Esophagus (tissue), 2 donors: ENCODE data around the gene FUT3. TPM values are rescaled to one million over a fixed set of nuclear protein-coding genes. Genes with fewer than 3 reads are reported as not detected.
A peak's percentile ranks its signal among the peaks of the same experiment; 100 is the strongest.

Experiments used
- H3K27ac ChIP-seq, 2 donors: one replicate each; pipeline ENCODE4 v1.5.1; 2013; ENCODE audit warnings: low read depth in 2 of 2, mild to moderate bottlenecking in 2 of 2, inconsistent platforms in 1 of 2, low read length in 1 of 2, moderate library complexity in 1 of 2
- H3K27me3 ChIP-seq, 2 donors: one replicate each; pipeline ENCODE4 v1.6.1; 2013; ENCODE audit warnings: low read length in 2 of 2, control low read depth in 1 of 2, mild to moderate bottlenecking in 1 of 2; ENCODE audit not compliant: insufficient read depth in 2 of 2, control insufficient read depth in 1 of 2
- H3K36me3 ChIP-seq, 2 donors: one replicate each; pipeline ENCODE4 v1.6.1; 2013; ENCODE audit warnings: low read length in 1 of 2; ENCODE audit not compliant: control insufficient read depth in 2 of 2, insufficient read depth in 2 of 2
- H3K4me1 ChIP-seq, 2 donors: one replicate each; pipeline ENCODE4 v1.6.1; 2013; ENCODE audit warnings: low read length in 1 of 2; ENCODE audit not compliant: control insufficient read depth in 2 of 2, insufficient read depth in 2 of 2
- H3K4me3 ChIP-seq, 2 donors: one replicate each; pipeline ENCODE4 v1.5.1; 2013; ENCODE audit warnings: low read length in 2 of 2, mild to moderate bottlenecking in 2 of 2, low read depth in 1 of 2, moderate library complexity in 1 of 2
- H3K9me3 ChIP-seq, 2 donors: one replicate each; pipeline ENCODE4 v1.6.1; 2013; ENCODE audit warnings: mild to moderate bottlenecking in 2 of 2, low read depth in 1 of 2, low read length in 1 of 2, moderate library complexity in 1 of 2; ENCODE audit not compliant: control insufficient read depth in 2 of 2, insufficient read depth in 1 of 2
- WGBS, 2 donors: extraction: QIAGEN DNeasy Blood & Tissue Kit; methylation state at CpG; one replicate each; pipeline ENCODE4 v1.1.7; 2013; 5-methylcytosine and 5-hydroxymethylcytosine counted together
- polyA plus RNA-seq, 2 donors: library from polyadenylated mRNA; stranded (reverse); fragments of 200-250 nt; gene quantifications; one replicate each; pipeline ENCODE4 v1.2.3, GENCODE V29; 2013
- donor health status: healthy with polysubstance abuse.
- donor health status: Bipolar disorder and iron deficiency.

The FUT3 gene
- 100 to 1,000 TPM; 121 to 183 TPM for polyA plus RNA-seq

- WGBS, 2 donors: 50 to 53% methylated on average over 9 to 10 of the region's 10 CpGs
- H3K36me3 ChIP-seq: peaks cover 0 to 2% of the 10 kb centered on the region in 2 donors
- H3K4me3 ChIP-seq: peak within 1 kb of the TSS; percentile 41 to 55
- H3K27ac ChIP-seq: peak within 1 kb of the TSS; percentile 89 to 99
- H3K9me3 ChIP-seq: no peaks in the 10 kb centered on the region
- no peaks in the 10 kb centered on the region for H3K27me3 ChIP-seq
- peaks cover 0 to 3% of the 10 kb centered on the region in 2 donors for H3K4me1 ChIP-seq
Measured at GRCh38 chr19:5851302-5851701, at the start of gene FUT3. Gene FUT3, minus strand, starts transcription at chr19:5851449.

- Histone ChIP-seq H3K27me3 (no peaks in the 10 kb centered on the region), H3K9me3 (no peaks in the 10 kb centered on the region), H3K27ac (no peak overlapping the region), H3K4me3 (no peak overlapping the region), H3K36me3 (peaks cover 2 to 15% of the 10 kb centered on the region in 2 donors), H3K4me1 (peaks cover 0 to 10% of the 10 kb centered on the region in 2 donors)
- WGBS, 2 donors: 88 to 90% methylated on average over 8 of the region's 8 CpGs
Measured at GRCh38 chr19:5900976-5901375, 49.7 kb upstream of the FUT3 start.

DNA sequence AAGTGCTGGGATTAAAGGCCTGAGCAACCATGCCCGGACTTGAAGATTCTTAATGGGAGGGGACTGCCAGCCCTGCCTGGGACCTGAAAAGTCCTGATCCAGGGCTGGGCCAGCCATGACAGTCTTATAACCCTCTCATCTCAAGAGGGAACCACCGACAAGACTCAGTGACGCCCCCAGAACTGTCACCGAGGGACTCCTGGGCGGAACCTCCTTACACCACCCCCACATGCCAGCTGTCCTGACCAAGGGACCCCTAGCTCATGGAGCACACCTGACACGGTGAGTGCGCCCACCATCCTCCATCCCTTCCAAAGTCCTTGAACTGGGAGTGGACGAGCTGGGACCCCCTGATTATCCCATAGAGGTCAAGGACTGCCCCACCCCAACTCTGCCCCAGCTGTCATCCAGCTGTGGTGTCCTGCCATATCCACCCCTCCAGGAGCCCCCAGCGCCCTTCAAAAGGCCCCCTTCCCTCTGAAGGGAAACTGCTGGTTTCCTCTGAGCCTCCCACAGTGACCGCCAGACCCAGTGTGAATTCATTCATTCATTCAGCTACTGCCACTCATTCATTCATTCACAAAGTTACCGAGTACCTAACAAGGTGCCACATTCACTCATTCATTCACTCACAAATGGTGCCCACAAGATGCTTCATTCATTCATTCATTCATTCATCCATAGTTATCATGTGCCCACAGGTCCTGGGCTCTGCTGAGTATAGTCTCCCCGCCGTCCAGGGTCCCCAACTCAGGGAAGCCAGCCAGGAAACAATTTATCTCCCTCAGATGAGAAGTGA lies 48.7 kb upstream of the FUT3 start:
- Histone ChIP-seq H3K4me1 (peaks cover 0 to 20% of the 10 kb centered on the region in 2 donors), H3K27ac (no peak overlapping the region), H3K9me3 (peaks cover 0 to 4% of the 10 kb centered on the region in 2 donors), H3K4me3 (no peak overlapping the region), H3K36me3 (peaks cover 5 to 24% of the 10 kb centered on the region in 2 donors), H3K27me3 (no peaks in the 10 kb centered on the region)
- WGBS, 2 donors: 83 to 91% methylated on average over 13 of the region's 13 CpGs

DNA sequence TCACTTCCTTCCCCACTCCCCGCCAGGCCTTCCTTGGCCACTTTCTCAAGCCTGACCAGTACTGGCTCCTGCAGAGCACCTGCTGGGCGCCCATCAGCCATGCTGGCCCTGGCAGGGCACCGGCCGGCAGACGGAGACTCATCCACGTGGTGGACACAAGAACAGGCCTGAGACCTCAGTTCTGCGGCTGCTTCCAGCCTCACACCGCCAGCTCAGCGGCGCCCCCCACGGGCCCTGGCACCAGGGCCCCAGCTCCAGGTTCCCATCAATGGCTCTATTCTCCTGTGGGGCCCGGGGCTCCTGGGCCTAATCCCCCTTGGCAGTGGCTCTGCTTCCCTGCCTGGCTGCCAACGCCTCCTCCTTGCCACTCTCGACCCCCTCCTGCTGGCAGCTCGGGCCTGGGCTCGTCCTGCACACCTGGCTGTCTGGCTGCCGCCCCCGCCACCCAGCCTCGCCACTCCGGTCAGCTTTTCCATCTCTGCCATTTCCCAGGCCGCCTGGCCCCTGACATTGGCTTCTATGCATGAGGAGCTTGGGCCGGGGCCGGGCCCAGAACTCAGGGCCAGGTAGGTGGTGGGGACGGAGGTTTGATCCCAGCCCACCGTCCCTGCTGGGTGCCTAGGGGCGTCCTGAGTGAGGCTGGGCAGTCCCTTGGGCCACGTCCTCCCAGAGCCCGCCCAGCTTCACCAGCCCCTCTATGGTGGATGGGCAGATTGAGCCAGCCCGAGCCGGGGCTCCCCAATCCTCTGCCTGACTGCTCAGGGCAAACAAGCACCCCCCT lies 46.1 kb upstream of the FUT3 start:
- Histone ChIP-seq H3K9me3 (peaks cover 0 to 4% of the 10 kb centered on the region in 2 donors), H3K4me3 (no peak overlapping the region), H3K4me1 (peaks cover 4 to 29% of the 10 kb centered on the region in 2 donors), H3K36me3 (peaks cover 5 to 30% of the 10 kb centered on the region in 2 donors), H3K27me3 (no peaks in the 10 kb centered on the region), H3K27ac (no peak overlapping the region)
- 73 to 78% methylated on average over 26 to 30 of the region's 30 CpGs for WGBS, 2 donors

DNA sequence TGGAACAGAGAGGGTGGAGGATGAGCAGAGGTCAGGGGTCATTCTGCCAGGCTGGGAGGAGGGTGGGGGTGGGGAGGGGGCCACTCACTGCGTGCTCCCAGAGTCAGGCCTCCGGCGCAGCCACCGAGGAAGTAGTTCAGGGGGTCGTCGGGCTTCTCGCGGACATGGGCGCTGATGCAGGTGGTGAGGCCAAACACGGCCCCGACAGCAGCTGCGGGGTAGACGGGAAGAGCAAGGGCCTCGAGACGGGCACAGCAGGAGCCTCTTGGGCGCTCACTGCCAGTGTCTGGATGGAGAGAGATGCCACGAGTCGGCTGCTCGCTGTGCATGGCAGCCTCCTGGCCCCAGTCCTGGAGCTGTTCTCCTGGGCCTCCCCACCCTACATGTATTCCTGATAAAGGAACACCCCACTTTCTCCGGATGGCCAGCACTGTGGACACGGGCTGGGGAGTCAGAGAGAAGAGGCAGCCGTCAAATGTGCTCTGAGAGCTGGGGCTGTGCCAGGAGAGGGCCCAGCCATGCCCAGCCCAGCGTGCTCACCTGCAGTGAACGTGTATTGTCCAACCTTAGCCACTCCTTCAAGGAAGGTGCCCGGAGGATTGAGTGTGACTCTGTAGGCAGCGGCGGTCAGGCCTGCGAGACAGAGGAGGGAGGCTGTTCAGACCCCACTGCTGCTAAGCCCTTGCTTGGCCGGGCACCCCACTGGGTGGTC lies 45.3 kb upstream of the FUT3 start:
- no peak overlapping the region for H3K27ac ChIP-seq
- H3K36me3 ChIP-seq: peaks cover 5 to 30% of the 10 kb centered on the region in 2 donors
- peaks cover 4 to 31% of the 10 kb centered on the region in 2 donors for H3K4me1 ChIP-seq
- H3K9me3 ChIP-seq: peaks cover 0 to 4% of the 10 kb centered on the region in 2 donors
- WGBS, 2 donors: 85% methylated on average over 24 to 29 of the region's 29 CpGs
- no peaks in the 10 kb centered on the region for H3K27me3 ChIP-seq
- no peak overlapping the region for H3K4me3 ChIP-seq

GRCh38 chr19:5895890-5896289 lies 44.6 kb upstream of the FUT3 start:
- H3K27me3 ChIP-seq: no peaks in the 10 kb centered on the region
- H3K36me3 ChIP-seq: peaks cover 5 to 27% of the 10 kb centered on the region in 2 donors
- 85 to 87% methylated on average over 8 of the region's 8 CpGs for WGBS, 2 donors
- H3K4me3 ChIP-seq: no peak overlapping the region
- H3K4me1 ChIP-seq: peaks cover 4 to 31% of the 10 kb centered on the region in 2 donors
- peaks cover 0 to 4% of the 10 kb centered on the region in 2 donors for H3K9me3 ChIP-seq
- peak overlapping the region in 1 of 2 donors; percentile 16 for H3K27ac ChIP-seq

- WGBS, 2 donors: 56 to 73% methylated on average over 15 of the region's 15 CpGs
- Histone ChIP-seq H3K27ac (peak overlapping the region in 1 of 2 donors; percentile 16), H3K4me1 (peaks cover 4 to 31% of the 10 kb centered on the region in 2 donors), H3K36me3 (peaks cover 5 to 27% of the 10 kb centered on the region in 2 donors), H3K4me3 (no peak overlapping the region), H3K9me3 (peaks cover 0 to 4% of the 10 kb centered on the region in 2 donors), H3K27me3 (no peaks in the 10 kb centered on the region)
Measured at GRCh38 chr19:5895409-5895808, 44.2 kb upstream of the FUT3 start.

- H3K36me3 ChIP-seq: peaks cover 5 to 25% of the 10 kb centered on the region in 2 donors
- no peaks in the 10 kb centered on the region for H3K27me3 ChIP-seq
- peak overlapping the region in 1 of 2 donors; percentile 28 for H3K27ac ChIP-seq
- H3K9me3 ChIP-seq: peaks cover 0 to 4% of the 10 kb centered on the region in 2 donors
- peaks cover 4 to 31% of the 10 kb centered on the region in 2 donors for H3K4me1 ChIP-seq
- WGBS, 2 donors: 63 to 70% methylated on average over 26 to 28 of the region's 28 CpGs
- no peak overlapping the region for H3K4me3 ChIP-seq
Measured at GRCh38 chr19:5894704-5895349, 43.6 kb upstream of the FUT3 start.
